ENCODE data around the gene NFAM1. TPM values are rescaled to one million over a fixed set of nuclear protein-coding genes. Genes with fewer than 3 reads are reported as not detected.

Gene NFAM1
- total RNA-seq, 2 donors from 2014 or later, result 0.64 to 2.1 TPM

DNA sequence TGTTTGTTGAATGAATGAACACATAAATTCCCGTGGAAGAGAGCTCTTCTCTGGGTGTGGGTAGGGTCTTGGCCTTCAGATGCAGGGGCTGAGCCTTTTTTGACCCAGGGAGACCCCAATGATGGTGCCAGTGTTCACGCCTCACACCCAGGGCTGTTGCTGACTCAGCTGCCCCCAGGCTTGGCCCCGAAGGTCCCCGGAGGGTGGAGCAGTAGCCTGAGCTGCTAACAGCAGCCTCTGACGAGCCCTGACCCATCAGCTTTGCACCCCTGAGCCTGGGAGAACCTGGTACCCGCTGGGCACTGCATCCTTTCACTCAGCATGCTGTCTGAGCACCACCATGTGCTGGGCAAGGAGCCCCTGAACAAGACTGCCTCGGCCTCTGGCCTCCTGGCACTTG lies 23.9 kb downstream of the NFAM1 start:
- H3K27me3 ChIP-seq, result no peaks in the 10 kb centered on the region
- no peak overlapping the region for H3K4me3 ChIP-seq
- no peak overlapping the region for H3K9ac ChIP-seq (ENCODE audit: low read depth in 2 of 2, low read length in 2 of 2)
- no peaks in the 10 kb centered on the region for H3K9me3 ChIP-seq
- H3K27ac ChIP-seq, result no peak overlapping the region
- TF ChIP-seq, protein P1, sequence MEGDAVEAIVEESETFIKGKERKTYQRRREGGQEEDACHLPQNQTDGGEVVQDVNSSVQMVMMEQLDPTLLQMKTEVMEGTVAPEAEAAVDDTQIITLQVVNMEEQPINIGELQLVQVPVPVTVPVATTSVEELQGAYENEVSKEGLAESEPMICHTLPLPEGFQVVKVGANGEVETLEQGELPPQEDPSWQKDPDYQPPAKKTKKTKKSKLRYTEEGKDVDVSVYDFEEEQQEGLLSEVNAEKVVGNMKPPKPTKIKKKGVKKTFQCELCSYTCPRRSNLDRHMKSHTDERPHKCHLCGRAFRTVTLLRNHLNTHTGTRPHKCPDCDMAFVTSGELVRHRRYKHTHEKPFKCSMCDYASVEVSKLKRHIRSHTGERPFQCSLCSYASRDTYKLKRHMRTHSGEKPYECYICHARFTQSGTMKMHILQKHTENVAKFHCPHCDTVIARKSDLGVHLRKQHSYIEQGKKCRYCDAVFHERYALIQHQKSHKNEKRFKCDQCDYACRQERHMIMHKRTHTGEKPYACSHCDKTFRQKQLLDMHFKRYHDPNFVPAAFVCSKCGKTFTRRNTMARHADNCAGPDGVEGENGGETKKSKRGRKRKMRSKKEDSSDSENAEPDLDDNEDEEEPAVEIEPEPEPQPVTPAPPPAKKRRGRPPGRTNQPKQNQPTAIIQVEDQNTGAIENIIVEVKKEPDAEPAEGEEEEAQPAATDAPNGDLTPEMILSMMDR (IDR thresholded peaks at IDR 0.05), result no peak
- no peak for DNase-seq
- intact Hi-C loops (cut with DNase I), result no loop called here
- no peaks in the 10 kb centered on the region for H3K4me1 ChIP-seq
- no peaks in the 10 kb centered on the region for H3K36me3 ChIP-seq

DNA sequence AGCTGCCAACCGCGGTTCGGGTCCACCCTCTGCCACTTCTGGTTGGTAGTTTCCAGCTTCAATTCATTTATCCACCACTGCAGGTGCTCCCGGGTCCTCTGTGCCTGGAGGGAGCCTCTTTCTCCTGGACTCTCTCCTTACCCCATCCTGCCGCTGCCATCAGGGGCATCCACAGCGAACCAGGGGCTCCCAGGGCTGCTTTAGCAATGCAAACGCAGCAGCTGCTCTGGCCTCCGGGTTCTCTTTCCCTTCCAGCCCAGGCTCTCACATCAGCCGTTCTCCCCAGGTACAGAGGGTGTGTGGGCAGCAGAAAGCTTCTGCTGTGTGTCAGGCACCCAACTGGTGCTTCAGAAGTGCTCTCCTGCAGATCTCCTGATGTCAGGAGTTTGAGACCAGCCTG lies 27.9 kb downstream of the NFAM1 start:
- TF ChIP-seq, protein P1 (IDR thresholded peaks at IDR 0.05), result no peak
- H3K27me3 ChIP-seq, result no peaks in the 10 kb centered on the region
- H3K27ac ChIP-seq, result no peak overlapping the region
- intact Hi-C loops (cut with DNase I), result no loop called here
- no peak overlapping the region for H3K9ac ChIP-seq (ENCODE audit: low read depth in 2 of 2, low read length in 2 of 2)
- H3K9me3 ChIP-seq, result no peaks in the 10 kb centered on the region
- no peak for DNase-seq
- no peaks in the 10 kb centered on the region for H3K4me1 ChIP-seq
- no peaks in the 10 kb centered on the region for H3K36me3 ChIP-seq
- H3K4me3 ChIP-seq, result no peak overlapping the region

DNA sequence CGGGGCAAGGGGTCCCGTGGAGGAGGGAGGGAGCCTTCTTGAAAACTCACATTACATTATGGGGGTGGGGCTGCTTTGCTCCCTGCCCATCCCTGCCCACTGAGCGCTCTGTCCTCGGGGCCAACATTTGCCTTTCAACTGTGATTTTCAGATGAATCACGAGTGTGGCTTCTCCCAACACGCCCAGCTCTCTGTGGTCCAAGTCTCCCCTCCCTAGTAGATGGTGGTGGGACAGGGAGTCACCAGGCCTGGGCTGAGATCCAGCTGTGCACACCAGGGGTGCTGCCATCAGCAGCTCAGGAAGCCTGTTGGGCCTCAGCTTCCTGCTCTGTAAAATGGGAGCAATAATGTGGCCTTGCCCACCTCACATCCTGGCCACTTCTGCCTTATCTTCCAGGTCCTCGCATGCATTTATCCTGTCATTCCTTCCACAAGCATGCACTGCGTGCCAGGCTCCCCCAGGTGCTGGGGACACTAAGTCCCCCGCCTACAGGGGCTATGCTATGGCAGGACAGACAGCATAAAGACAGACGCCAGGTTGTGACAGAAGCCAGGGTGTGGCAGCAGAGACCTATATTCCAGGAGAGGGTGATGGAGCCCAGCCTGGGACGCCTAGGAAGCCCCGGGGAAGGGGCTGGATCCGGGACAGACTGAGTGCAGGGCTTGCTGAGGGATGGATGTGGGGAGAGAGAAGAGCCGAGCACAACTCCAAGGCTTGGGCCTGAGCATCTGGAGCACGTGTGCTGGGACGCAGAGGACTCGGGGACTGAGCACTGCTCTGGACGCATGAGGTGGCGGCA lies 30.5 kb downstream of the NFAM1 start:
- Histone ChIP-seq H3K36me3 (no peaks in the 10 kb centered on the region), H3K4me3 (no peak overlapping the region), H3K9me3 (no peaks in the 10 kb centered on the region), H3K27ac (no peak overlapping the region), H3K27me3 (no peaks in the 10 kb centered on the region), H3K4me1 (no peaks in the 10 kb centered on the region), H3K9ac (ENCODE audit: low read depth in 2 of 2, low read length in 2 of 2) (no peak overlapping the region)
- intact Hi-C loops (cut with DNase I), result no loop called here
- TF ChIP-seq, protein P1 (IDR thresholded peaks at IDR 0.05), result no peak
- no peak for DNase-seq

DNA sequence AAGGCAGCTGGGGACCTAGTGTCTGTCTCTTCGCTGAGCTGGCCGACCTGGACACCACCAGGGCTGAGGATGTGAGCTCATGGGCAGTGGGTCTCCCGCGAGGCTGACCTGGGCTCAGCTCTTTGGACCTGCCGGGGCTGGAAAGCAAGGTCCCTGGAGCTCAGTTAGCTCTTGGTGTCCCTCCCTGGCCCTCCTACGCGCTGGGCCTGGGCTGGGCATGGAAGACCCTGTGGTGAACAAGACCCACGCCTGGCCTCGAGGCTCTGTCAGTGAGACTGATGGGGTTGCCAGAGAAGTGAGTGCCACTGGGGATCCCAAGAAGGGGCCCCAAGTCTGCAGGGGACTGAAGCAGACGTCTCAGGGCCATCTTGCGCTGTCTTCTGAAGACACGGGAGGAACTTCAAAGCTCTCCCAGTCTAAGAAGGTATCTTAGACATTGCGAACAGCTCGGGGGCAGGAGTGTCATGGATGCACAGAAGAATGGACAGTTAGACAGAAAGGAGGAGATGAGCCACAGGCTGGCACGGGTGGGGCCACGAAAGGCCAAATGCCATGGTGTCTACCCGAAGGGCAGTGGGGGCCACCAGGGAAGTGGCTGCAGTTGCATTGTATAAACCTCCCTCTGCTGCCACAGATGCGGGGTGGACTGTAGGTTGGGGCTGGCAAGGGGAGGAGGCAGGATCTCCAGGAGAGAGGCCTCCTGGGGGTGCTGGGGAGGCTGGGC lies 31.2 kb downstream of the NFAM1 start:
- H3K4me1 ChIP-seq, result no peaks in the 10 kb centered on the region
- intact Hi-C loops (cut with DNase I), result no loop called here

More for the DNA sequence above, 31.2 kb downstream of the NFAM1 start:
- H3K4me3 ChIP-seq, result no peak overlapping the region
- TF ChIP-seq, protein P1 (IDR thresholded peaks at IDR 0.05), result no peak
- no peak overlapping the region for H3K9ac ChIP-seq (ENCODE audit: low read depth in 2 of 2, low read length in 2 of 2)
- DNase-seq, result no peak
- H3K9me3 ChIP-seq, result no peaks in the 10 kb centered on the region
- H3K27ac ChIP-seq, result no peak overlapping the region
- no peaks in the 10 kb centered on the region for H3K36me3 ChIP-seq
- H3K27me3 ChIP-seq, result no peaks in the 10 kb centered on the region

Measured in colonic mucosa (tissue), 4 donors.